HS-27A (cell line): ENCODE measurements around the gene CIB1.
"Not testable (repeated sequence)": the region's sequence is repeated elsewhere in the genome, so short reads cannot be mapped to it uniquely, and the experiment has no call there.

Experiments used
- DNase-seq: peaks from one replicate; pipeline ENCODE4 v3.0.0-alpha.2; 2012; ENCODE audit warnings: low read depth, missing footprints

CIB1 gene

GRCh38 chr15:90192961-90193786, 40.6 kb downstream of the CIB1 start:
- DNase-seq = no peak

GRCh38 chr15:90191794-90192509, 41.8 kb downstream of the CIB1 start:
- no peak for DNase-seq

GRCh38 chr15:90191344-90191687, 42.4 kb downstream of the CIB1 start:
- DNase-seq = no peak

- DNase-seq = no peak
These were observed 43.0 kb downstream of the CIB1 start for GRCh38 chr15:90190606-90191343.

- DNase-seq = no peak
These were observed 43.8 kb downstream of the CIB1 start for GRCh38 chr15:90189781-90190467.

- no peak for DNase-seq
These were observed 44.6 kb downstream of the CIB1 start for GRCh38 chr15:90188914-90189748.

GRCh38 chr15:90188065-90188464, 45.7 kb downstream of the CIB1 start:
- DNase-seq = not testable (repeated sequence)

- no peak for DNase-seq
These were observed 46.4 kb downstream of the CIB1 start for GRCh38 chr15:90187257-90187868.

GRCh38 chr15:90184786-90185704, 48.7 kb downstream of the CIB1 start:
- DNase-seq = no peak

GRCh38 chr15:90184119-90184785, 49.5 kb downstream of the CIB1 start:
- DNase-seq = no peak

- DNase-seq = no peak
These were observed 52.0 kb downstream of the CIB1 start for GRCh38 chr15:90181776-90182175.
